Large intestine (tissue), 3 donors: ENCODE measurements around the gene PSMD2. TPM values are rescaled to one million over a fixed set of nuclear protein-coding genes. Genes with fewer than 3 reads are reported as not detected.

Source experiments
- DNase-seq, 2 donors: peaks; one replicate each; pipeline versions ENCODE4 v3.0.0 to v3.0.0-alpha.2; 2013
- H3K27ac ChIP-seq: one replicate; pipeline ENCODE4 v1.5.1; 2013; ENCODE audit warnings: low read length
- H3K27me3 ChIP-seq: 2 replicates; pipeline ENCODE4 v1.6.1; 2013; ENCODE audit warnings: low read length; ENCODE audit not compliant: control insufficient read depth, insufficient read depth
- H3K36me3 ChIP-seq: 2 replicates; pipeline ENCODE4 v1.6.1; 2013; ENCODE audit warnings: low read length; ENCODE audit not compliant: control insufficient read depth, insufficient read depth
- H3K4me1 ChIP-seq: one replicate; pipeline ENCODE4 v1.6.1; 2013; ENCODE audit warnings: low read length; ENCODE audit not compliant: control insufficient read depth, insufficient read depth
- H3K4me3 ChIP-seq: one replicate; pipeline ENCODE4 v1.5.1; 2013; ENCODE audit warnings: low read length
- H3K9me3 ChIP-seq: one replicate; pipeline ENCODE4 v1.6.1; 2013; ENCODE audit warnings: mild to moderate bottlenecking, low read depth, low read length, moderate library complexity; ENCODE audit not compliant: control insufficient read depth
- WGBS: methylation state at CpG from one replicate; pipeline ENCODE4 v1.1.5; 2013; ENCODE audit warnings: low lambda C conversion rate; ENCODE audit not compliant: insufficient coverage; 5-methylcytosine and 5-hydroxymethylcytosine counted together
- polyA plus RNA-seq: library from polyadenylated mRNA; unstranded; fragments of 120-200 nt; gene quantifications from one replicate; pipeline ENCODE4 v1.2.1, GENCODE V29; 2013

PSMD2 gene
- polyA plus RNA-seq, 1 donor = 148 TPM

GRCh38 chr3:184354754-184355153 lies 55.7 kb downstream of the PSMD2 start:
- no peak for DNase-seq
- Histone ChIP-seq H3K36me3 (peaks cover 68% of the 10 kb centered on the region), H3K4me3 (no peak overlapping the region)

GRCh38 chr3:184355261-184356040 lies 56.4 kb downstream of the PSMD2 start:
- H3K36me3 ChIP-seq = peaks cover 66% of the 10 kb centered on the region
- WGBS = no CpG with 5 or more reads among the region's 18 CpGs
- no peaks in the 10 kb centered on the region for H3K9me3 ChIP-seq
- no peak overlapping the region for H3K27ac ChIP-seq
- no peaks in the 10 kb centered on the region for H3K27me3 ChIP-seq
- H3K4me3 ChIP-seq = no peak overlapping the region
- peaks cover 41% of the 10 kb centered on the region for H3K4me1 ChIP-seq
- no peak for DNase-seq

More at GRCh38 chr3:184354754-184355153, 55.7 kb downstream of the PSMD2 start:
- peaks cover 36% of the 10 kb centered on the region for H3K4me1 ChIP-seq
- no peak overlapping the region for H3K27ac ChIP-seq
- H3K27me3 ChIP-seq = no peaks in the 10 kb centered on the region
- H3K9me3 ChIP-seq = no peaks in the 10 kb centered on the region
- WGBS = no CpG with 5 or more reads among the region's 8 CpGs

GRCh38 chr3:184357248-184358123 lies 58.4 kb downstream of the PSMD2 start:
- no peak for DNase-seq
- Histone ChIP-seq H3K4me1 (peaks cover 33% of the 10 kb centered on the region), H3K4me3 (no peak overlapping the region), H3K9me3 (no peaks in the 10 kb centered on the region), H3K27me3 (no peaks in the 10 kb centered on the region), H3K27ac (no peak overlapping the region), H3K36me3 (peaks cover 58% of the 10 kb centered on the region)
- WGBS = no CpG with 5 or more reads among the region's 24 CpGs

- Histone ChIP-seq H3K36me3 (peaks cover 51% of the 10 kb centered on the region), H3K27ac (no peak overlapping the region), H3K9me3 (no peaks in the 10 kb centered on the region), H3K4me3 (no peak overlapping the region), H3K27me3 (no peaks in the 10 kb centered on the region), H3K4me1 (peaks cover 26% of the 10 kb centered on the region)
- WGBS = 100% methylated on average over 1 of the region's 12 CpGs
- no peak for DNase-seq
Measured at GRCh38 chr3:184358124-184358767, 59.2 kb downstream of the PSMD2 start.

Other genes starting within 250 kb of the PSMD2 start
- gene HTR3C, start 246.2 kb upstream of the PSMD2 start, polyA plus RNA-seq = not detected
- 0.03 TPM for gene HTR3E, start 202.2 kb upstream of the PSMD2 start, polyA plus RNA-seq
- gene EIF2B5, start 163.9 kb upstream of the PSMD2 start, polyA plus RNA-seq = 46.5 TPM
- gene DVL3, start 143.9 kb upstream of the PSMD2 start, polyA plus RNA-seq = 81.0 TPM
- 286 TPM for gene AP2M1, start 124.4 kb upstream of the PSMD2 start, polyA plus RNA-seq
- gene ABCF3, start 113.0 kb upstream of the PSMD2 start, polyA plus RNA-seq = 72.3 TPM
- gene VWA5B2, start 69.7 kb upstream of the PSMD2 start, polyA plus RNA-seq = 18.6 TPM
- 74.6 TPM for gene ALG3, start 50.3 kb upstream of the PSMD2 start, polyA plus RNA-seq
- gene EEF1AKMT4, start 49.6 kb upstream of the PSMD2 start, polyA plus RNA-seq = 5.3 TPM
- 0.72 TPM for gene CAMK2N2, start 37.7 kb upstream of the PSMD2 start, polyA plus RNA-seq
- 1.4 TPM for gene ECE2, start 23.2 kb upstream of the PSMD2 start, polyA plus RNA-seq
- 203 TPM for gene EIF4G1, start 15.4 kb downstream of the PSMD2 start, polyA plus RNA-seq
- 14.9 TPM for gene FAM131A, start 38.4 kb downstream of the PSMD2 start, polyA plus RNA-seq
- 27.5 TPM for gene CLCN2, start 62.4 kb downstream of the PSMD2 start, polyA plus RNA-seq
- gene POLR2H, start 62.5 kb downstream of the PSMD2 start, polyA plus RNA-seq = 167 TPM
- gene THPO, start 79.0 kb downstream of the PSMD2 start, polyA plus RNA-seq = 1.9 TPM
- gene CHRD, start 80.8 kb downstream of the PSMD2 start, polyA plus RNA-seq = 3.7 TPM